GM18858 (cell line): ENCODE results near the gene PRORP.
A peak's percentile ranks its signal among the peaks of the same experiment; 100 is the strongest.
"Not testable (repeated sequence)": the region's sequence is repeated elsewhere in the genome, so short reads cannot be mapped to it uniquely, and the experiment has no call there.

ENCODE experiments used
- ATAC-seq: cut with Tn5 transposase; IDR thresholded peaks from one replicate; pipeline ENCODE4 v1.9.1; 2021; ENCODE audit not compliant: unreplicated experiment

The PRORP gene

GRCh38 chr14:35121887-35122695 lies at the start of gene PRORP, which contains the start of gene PPP2R3C:
Gene PRORP (plus strand): TSS chr14:35122552. CDS start chr14:35123246, 694 bp downstream.
Gene PPP2R3C (minus strand): TSS chr14:35121990. CDS start chr14:35121959, 31 bp downstream.
- ATAC-seq = peak; percentile 84

DNA sequence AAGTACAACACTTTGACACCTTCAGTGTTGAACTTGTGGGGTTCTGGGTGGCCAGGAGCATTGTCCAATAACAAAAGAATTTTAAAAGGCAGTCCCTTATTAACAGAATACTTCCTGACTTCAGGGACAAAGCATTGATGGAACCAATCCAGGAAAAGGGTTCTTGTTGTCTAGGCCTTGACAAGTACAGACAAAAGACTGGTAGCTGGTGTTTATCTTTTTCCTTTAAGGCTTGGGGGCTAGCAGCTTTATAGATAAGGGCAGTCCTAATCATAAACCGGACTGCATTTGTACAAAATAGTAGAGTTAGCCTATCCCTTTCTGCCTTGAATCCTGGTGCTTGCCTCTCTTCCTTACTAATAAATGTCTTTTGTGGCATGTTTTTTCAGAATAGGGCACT lies 48.9 kb upstream of the PRORP start:
- ATAC-seq = no peak

- no peak for ATAC-seq
Measured at GRCh38 chr14:35078082-35078481, 44.3 kb upstream of the PRORP start.

GRCh38 chr14:35079742-35080141 lies 42.6 kb upstream of the PRORP start:
- no peak for ATAC-seq

GRCh38 chr14:35083530-35084150 lies 38.7 kb upstream of the PRORP start:
- no peak for ATAC-seq

- ATAC-seq = no peak
Measured at GRCh38 chr14:35085441-35085840, 36.9 kb upstream of the PRORP start.

DNA sequence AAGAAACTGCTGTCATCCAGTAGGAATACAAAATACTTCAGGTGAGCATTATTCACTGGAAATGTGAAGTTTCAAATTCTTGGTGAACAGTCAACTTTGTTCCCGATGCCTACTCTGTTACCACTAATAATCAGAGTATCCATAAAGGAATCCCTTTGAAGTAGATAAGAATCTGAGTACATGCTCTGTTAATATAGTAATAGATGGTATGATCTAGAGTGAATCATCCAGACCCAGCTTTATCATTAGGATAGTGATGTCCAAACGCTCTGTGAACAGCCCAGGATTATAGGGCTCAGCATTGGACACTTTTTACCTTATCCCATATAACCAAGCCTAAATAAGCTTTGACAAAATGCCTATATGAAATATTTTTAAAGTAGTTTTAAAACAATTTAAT lies 33.8 kb upstream of the PRORP start:
- no peak for ATAC-seq

DNA sequence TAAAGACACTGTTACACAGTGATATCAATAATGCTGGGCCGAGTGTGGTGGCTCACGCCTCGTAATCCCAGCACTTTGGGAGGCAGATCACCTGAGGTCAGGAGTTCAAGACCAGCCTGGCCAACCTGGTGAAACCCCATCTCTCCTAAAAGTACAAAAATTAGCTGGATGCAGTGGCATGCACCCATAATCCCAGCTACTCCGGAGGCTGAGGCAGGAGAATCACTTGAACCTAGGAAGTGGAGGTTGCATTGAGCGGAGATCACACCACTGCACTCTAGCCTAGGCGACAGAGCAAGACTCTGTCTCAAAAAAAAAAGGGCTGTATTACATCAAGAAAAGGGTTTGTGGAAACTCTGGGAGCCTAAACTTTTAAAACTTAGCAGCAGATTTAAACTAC lies 27.7 kb upstream of the PRORP start:
- not testable (repeated sequence) for ATAC-seq

GRCh38 chr14:35107866-35108265 lies 14.5 kb upstream of the PRORP start:
- no peak for ATAC-seq

GRCh38 chr14:35112641-35113040 lies 9.7 kb upstream of the PRORP start:
- no peak for ATAC-seq

GRCh38 chr14:35113308-35113950 lies 8.9 kb upstream of the PRORP start:
- ATAC-seq = no peak

- no peak for ATAC-seq
Measured at GRCh38 chr14:35114036-35114435, 8.3 kb upstream of the PRORP start.

- no peak for ATAC-seq
Measured at GRCh38 chr14:35116242-35116641, 6.1 kb upstream of the PRORP start.

- no peak for ATAC-seq
Measured at GRCh38 chr14:35117112-35117511, 5.2 kb upstream of the PRORP start.

DNA sequence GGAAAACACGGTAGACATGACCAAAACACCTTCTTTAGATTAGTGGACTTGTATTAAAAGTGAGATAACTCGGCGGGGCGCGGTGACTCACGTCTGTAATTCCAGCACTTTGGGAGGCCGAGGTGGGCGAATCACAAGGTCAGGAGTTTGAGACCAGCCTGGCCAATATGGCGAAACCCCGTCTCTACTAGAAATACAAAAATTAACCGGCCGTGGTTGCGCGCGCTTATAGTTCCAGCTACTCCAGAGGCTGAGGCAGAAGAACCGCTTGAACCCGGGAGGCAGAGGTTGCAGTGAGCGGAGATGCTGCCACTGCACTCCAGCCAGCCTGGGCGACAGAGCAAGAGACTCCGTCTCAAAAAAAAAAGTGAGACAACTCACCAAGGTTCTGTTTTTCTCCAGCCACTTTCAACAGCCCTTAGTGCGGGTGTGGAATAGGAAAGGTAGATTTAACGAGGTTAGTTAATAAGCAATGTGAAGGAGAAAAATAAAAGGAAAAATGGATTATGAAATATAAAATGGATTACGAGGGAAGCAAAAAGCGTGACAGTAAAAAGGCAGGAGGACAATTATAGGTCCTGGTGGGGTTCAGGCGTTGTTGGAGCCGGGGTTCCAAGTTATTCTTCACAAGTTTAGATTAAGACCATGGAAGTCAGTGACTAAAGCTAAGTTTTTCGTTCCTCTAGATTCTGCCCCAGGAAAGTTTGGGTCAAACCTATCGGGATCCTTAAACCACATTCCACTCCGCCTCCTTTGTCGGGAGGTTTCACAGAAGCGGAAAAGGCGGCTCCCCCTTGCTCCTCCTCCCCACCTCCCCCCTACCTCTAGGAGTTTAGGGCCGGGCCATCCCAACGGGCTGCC lies 1.1 kb upstream of the PRORP start:
- ATAC-seq = no peak

- ATAC-seq = no peak
Measured at GRCh38 chr14:35122696-35123387, 490 bp downstream of the PRORP start.

DNA sequence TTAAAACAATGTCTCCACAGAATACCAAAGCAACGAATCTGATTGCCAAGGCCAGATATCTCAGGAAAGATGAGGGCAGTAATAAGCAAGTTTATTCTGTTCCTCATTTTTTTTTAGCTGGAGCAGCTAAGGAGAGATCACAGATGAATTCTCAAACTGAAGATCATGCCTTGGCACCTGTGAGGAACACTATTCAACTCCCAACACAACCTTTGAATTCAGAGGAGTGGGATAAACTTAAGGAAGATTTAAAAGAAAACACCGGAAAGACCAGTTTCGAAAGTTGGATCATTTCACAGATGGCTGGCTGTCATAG lies 994 bp downstream of the PRORP start:
- no peak for ATAC-seq

DNA sequence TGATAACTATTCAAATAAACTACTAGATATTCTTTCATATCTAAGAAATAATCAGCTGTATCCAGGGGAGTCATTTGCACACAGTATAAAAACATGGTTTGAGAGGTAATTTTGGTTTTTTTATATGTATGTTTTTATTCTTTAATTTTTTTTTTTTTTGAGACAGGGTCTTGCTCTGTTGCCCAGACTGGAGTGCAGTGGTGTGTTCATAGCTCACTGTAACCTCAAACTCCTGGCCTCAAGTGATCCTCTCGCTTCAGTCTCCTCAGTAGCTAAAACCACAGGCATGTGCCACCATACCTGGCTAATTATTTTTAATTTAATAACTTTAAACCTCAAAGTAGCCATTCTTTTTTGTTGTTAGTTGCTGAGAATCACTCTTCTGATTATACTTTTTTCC lies 1.8 kb downstream of the PRORP start:
- no peak for ATAC-seq

- ATAC-seq = no peak
Measured at GRCh38 chr14:35133542-35134328, 11.4 kb downstream of the PRORP start.
